Trophoblast cell (in vitro differentiated cells and primary cell): ENCODE data around the gene TNKS1BP1.
A peak's percentile ranks its signal among the peaks of the same experiment; 100 is the strongest.
"Not testable (repeated sequence)": the region's sequence is repeated elsewhere in the genome, so short reads cannot be mapped to it uniquely, and the experiment has no call there.

Experiments used
- DNase-seq, 2 donors: peaks; one replicate each; pipeline ENCODE4 v3.0.0-alpha.2; 2016
- H2AFZ ChIP-seq: 2 replicates; pipeline ENCODE4 v1.6.1; 2013; ENCODE audit warnings: low read length, moderate library complexity, mild to moderate bottlenecking; ENCODE audit not compliant: insufficient read depth, poor library complexity
- H2AK5ac ChIP-seq: 2 replicates; pipeline ENCODE4 v1.6.1; 2013; ENCODE audit warnings: mild to moderate bottlenecking, low read length
- H2BK120ac ChIP-seq: 2 replicates; pipeline ENCODE4 v1.6.1; 2013; ENCODE audit warnings: low read length, mild to moderate bottlenecking, moderate library complexity; ENCODE audit not compliant: insufficient read depth, poor library complexity
- H2BK12ac ChIP-seq: 2 replicates; pipeline ENCODE4 v1.6.1; 2013; ENCODE audit warnings: mild to moderate bottlenecking, low read length, moderate library complexity
- H2BK5ac ChIP-seq: 2 replicates; pipeline ENCODE4 v1.6.1; 2013; ENCODE audit warnings: low read length, low read depth, moderate library complexity, mild to moderate bottlenecking; ENCODE audit not compliant: poor library complexity
- H3K14ac ChIP-seq: 2 replicates; pipeline ENCODE4 v1.6.1; 2013; ENCODE audit warnings: mild to moderate bottlenecking, low read length
- H3K18ac ChIP-seq: 2 replicates; pipeline ENCODE4 v1.6.1; 2013; ENCODE audit warnings: mild to moderate bottlenecking, low read length
- H3K23ac ChIP-seq: 2 replicates; pipeline ENCODE4 v1.6.1; 2013; ENCODE audit warnings: low read length
- H3K27ac ChIP-seq: 2 replicates; pipeline ENCODE4 v1.5.1; 2013; ENCODE audit warnings: low read depth, mild to moderate bottlenecking, inconsistent platforms, low read length, moderate library complexity
- H3K27me3 ChIP-seq: 2 replicates; pipeline ENCODE4 v1.6.1; 2013; ENCODE audit warnings: inconsistent platforms, mild to moderate bottlenecking, low read length, moderate library complexity; ENCODE audit not compliant: insufficient read depth
- H3K36me3 ChIP-seq, 2 experiments: 1 replicate in 1 of 2; 2 replicates in 1 of 2; pipeline ENCODE4 v1.6.1; 2013; ENCODE audit warnings: low read length in 2 of 2, mild to moderate bottlenecking in 2 of 2, moderate library complexity in 1 of 2; ENCODE audit not compliant: insufficient read depth in 2 of 2, control insufficient read depth in 1 of 2
- H3K4ac ChIP-seq: 2 replicates; pipeline ENCODE4 v1.6.1; 2013; ENCODE audit warnings: low read depth, mild to moderate bottlenecking, low read length, moderate library complexity
- H3K4me1 ChIP-seq, 2 experiments: 1 replicate in 1 of 2; 2 replicates in 1 of 2; pipeline ENCODE4 v1.6.1; 2013; ENCODE audit warnings: low read length in 2 of 2, mild to moderate bottlenecking in 2 of 2, moderate library complexity in 1 of 2; ENCODE audit not compliant: insufficient read depth in 2 of 2, control insufficient read depth in 1 of 2
- H3K4me2 ChIP-seq: 2 replicates; pipeline ENCODE4 v1.6.1; 2013; ENCODE audit warnings: inconsistent platforms, mild to moderate bottlenecking, low read length, moderate library complexity
- H3K4me3 ChIP-seq: 2 replicates; pipeline ENCODE4 v1.5.1; 2013; ENCODE audit warnings: mild to moderate bottlenecking, low read depth, low read length, inconsistent platforms
- H3K79me1 ChIP-seq: one replicate; pipeline ENCODE4 v1.6.1; 2013; ENCODE audit warnings: low read length
- H3K79me2 ChIP-seq: 2 replicates; pipeline ENCODE4 v1.6.1; 2013; ENCODE audit warnings: low read length, mild to moderate bottlenecking; ENCODE audit not compliant: control insufficient read depth, insufficient read depth, poor library complexity
- H3K9ac ChIP-seq: 2 replicates; pipeline ENCODE4 v1.6.1; 2013; ENCODE audit warnings: mild to moderate bottlenecking, low read length
- H3K9me3 ChIP-seq: 2 replicates; pipeline ENCODE4 v1.6.1; 2013; ENCODE audit warnings: low read depth, mild to moderate bottlenecking, control low read depth, inconsistent platforms, low read length; ENCODE audit not compliant: insufficient read depth
- H4K12ac ChIP-seq: 2 replicates; pipeline ENCODE4 v1.6.1; 2013; ENCODE audit warnings: low read depth, mild to moderate bottlenecking, low read length, moderate library complexity
- H4K8ac ChIP-seq: 2 replicates; pipeline ENCODE4 v1.6.1; 2013; ENCODE audit warnings: low read depth, mild to moderate bottlenecking, low read length, moderate library complexity
- H4K91ac ChIP-seq: one replicate; pipeline ENCODE4 v1.6.1; 2013; ENCODE audit warnings: low read depth, mild to moderate bottlenecking, low read length, moderate library complexity
- WGBS: extraction: QIAGEN DNeasy Blood & Tissue Kit; methylation state at CpG from one replicate; pipeline ENCODE4 v1.1.7; 2013; ENCODE audit warnings: missing lambda C conversion rate; ENCODE audit not compliant: insufficient read length, insufficient coverage; ENCODE audit errors: extremely low coverage; 5-methylcytosine and 5-hydroxymethylcytosine counted together

Gene TNKS1BP1

DNA sequence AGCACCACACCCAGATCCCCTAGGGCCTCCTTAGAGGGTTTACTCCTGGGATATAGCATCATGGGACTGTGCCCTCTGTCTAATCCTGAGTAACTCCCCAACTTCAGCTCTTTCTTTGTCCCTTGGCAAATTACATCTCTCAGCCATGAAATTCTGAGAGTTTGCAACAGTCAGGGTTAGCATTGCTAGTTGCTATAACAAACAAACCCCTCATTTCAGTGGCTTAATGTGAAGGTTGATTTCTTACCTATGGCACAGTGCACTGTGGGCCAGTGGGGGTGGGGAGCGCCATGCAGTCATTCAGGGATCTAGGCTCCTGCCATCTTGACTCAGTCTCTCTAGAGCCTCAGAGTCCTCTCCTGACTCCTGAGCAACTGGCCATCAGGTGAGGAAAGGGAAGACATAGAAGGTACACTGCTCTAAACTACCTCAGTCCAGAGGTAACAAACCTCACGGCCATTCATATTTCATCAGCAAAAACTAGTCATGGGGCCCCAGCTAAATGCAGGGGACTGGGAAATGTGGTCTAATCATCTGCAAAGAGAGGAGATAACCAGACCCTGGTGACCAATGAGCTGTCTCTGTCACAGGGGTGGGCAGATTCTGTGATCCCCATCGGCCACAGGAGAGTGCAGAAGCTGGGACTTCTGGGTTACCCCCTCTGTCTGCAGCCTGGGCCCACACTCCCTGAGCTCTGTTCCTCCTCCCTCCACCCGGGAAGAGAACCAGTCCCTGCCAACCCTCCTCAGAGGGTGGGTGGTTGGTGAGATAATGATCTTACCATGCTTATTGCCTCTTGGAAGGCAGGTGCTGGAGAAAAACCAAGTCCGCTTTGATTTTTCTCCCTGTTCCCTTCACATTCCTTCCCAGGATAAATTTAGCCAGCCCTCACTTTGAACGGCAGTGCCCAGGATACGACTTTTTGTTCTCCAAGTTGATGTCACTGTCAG is 38.7 kb upstream of the TNKS1BP1 start:
- Histone ChIP-seq H2BK5ac (no peak overlapping the region), H3K9me3 (no peaks in the 10 kb centered on the region), H3K23ac (no peak overlapping the region), H3K36me3 (no peaks in the 10 kb centered on the region), H2BK120ac (no peak overlapping the region), H3K79me2 (no peaks in the 10 kb centered on the region), H3K27me3 (no peaks in the 10 kb centered on the region), H3K14ac (no peak overlapping the region), H3K4me2 (no peak overlapping the region), H2AFZ (no peak overlapping the region), H4K8ac (no peak overlapping the region), H2AK5ac (no peak overlapping the region), H3K79me1 (no peaks in the 10 kb centered on the region), H2BK12ac (no peak overlapping the region), H4K12ac (no peak overlapping the region), H3K4me1 (no peaks in the 10 kb centered on the region), H3K27ac (no peak overlapping the region), H4K91ac (no peak overlapping the region), H3K18ac (no peak overlapping the region), H3K9ac (no peak overlapping the region), H3K4ac (no peak overlapping the region), H3K4me3 (no peak overlapping the region)
- no peak for DNase-seq
- no CpG with 5 or more reads among the region's 7 CpGs for WGBS

DNA sequence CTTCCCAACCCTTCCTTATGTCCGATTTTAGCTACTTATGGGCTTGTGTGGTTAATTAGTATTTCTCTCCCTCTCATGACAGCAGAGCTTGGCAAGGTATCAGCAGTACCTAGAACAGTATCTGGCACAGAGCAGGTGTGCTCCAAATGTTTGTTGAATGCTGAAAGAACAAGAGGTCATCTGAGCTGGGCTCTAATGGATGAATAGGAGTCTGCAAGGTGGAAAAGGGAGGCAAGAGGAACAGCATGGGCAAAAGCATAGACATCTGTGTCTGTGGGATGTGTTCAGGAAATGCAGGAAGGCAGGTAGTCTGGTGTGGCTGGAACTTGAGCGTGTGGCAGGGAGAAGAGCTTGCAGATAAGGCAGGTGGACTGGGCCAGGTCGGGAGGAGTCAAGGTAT is 37.2 kb upstream of the TNKS1BP1 start:
- H3K9ac ChIP-seq = no peak overlapping the region
- H4K12ac ChIP-seq = no peak overlapping the region
- no peak overlapping the region for H3K4me3 ChIP-seq
- no peaks in the 10 kb centered on the region for H3K79me2 ChIP-seq
- no peak overlapping the region for H2AFZ ChIP-seq
- H2BK5ac ChIP-seq = no peak overlapping the region
- no peak overlapping the region for H2BK120ac ChIP-seq
- no peaks in the 10 kb centered on the region for H3K36me3 ChIP-seq
- no peaks in the 10 kb centered on the region for H3K4me1 ChIP-seq
- no peaks in the 10 kb centered on the region for H3K9me3 ChIP-seq
- no CpG with 5 or more reads among the region's 3 CpGs for WGBS
- no peak overlapping the region for H4K8ac ChIP-seq
- H3K79me1 ChIP-seq = no peaks in the 10 kb centered on the region
- H3K23ac ChIP-seq = peak overlapping the region; percentile 21
- H4K91ac ChIP-seq = no peak overlapping the region
- no peak overlapping the region for H2AK5ac ChIP-seq
- H2BK12ac ChIP-seq = no peak overlapping the region
- H3K27me3 ChIP-seq = no peaks in the 10 kb centered on the region
- H3K18ac ChIP-seq = no peak overlapping the region
- no peak for DNase-seq
- no peak overlapping the region for H3K4ac ChIP-seq
- no peak overlapping the region for H3K27ac ChIP-seq
- H3K14ac ChIP-seq = no peak overlapping the region
- no peak overlapping the region for H3K4me2 ChIP-seq

DNA sequence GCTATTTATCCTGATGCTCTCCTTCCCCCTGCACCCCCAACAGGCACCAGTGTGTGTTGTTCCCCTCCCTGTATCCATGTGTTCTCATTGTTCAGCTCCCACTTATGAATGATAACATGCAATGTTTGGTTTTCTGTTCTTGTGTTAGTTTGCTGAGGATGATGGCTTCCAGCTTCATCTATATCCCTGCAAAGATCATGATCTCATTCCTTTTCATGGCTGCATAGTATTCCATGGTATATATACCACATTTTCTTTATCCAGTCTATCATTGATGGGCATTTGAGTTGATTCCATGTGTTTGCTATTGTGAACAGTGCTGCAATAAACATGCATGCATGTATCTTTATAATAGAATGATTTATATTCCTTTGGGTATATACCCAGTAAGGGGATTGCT is 36.7 kb upstream of the TNKS1BP1 start:
- not testable (repeated sequence) for H3K79me1 ChIP-seq, H3K18ac ChIP-seq, DNase-seq, H3K4ac ChIP-seq, H3K36me3 ChIP-seq, H3K23ac ChIP-seq, H2AK5ac ChIP-seq, H2BK120ac ChIP-seq, H3K79me2 ChIP-seq, H2BK12ac ChIP-seq, H3K4me3 ChIP-seq, H4K91ac ChIP-seq, H3K4me2 ChIP-seq, H3K9ac ChIP-seq, H2AFZ ChIP-seq, H4K8ac ChIP-seq, H3K27me3 ChIP-seq, H2BK5ac ChIP-seq, H3K27ac ChIP-seq, H3K14ac ChIP-seq, H3K9me3 ChIP-seq, H3K4me1 ChIP-seq, H4K12ac ChIP-seq

DNA sequence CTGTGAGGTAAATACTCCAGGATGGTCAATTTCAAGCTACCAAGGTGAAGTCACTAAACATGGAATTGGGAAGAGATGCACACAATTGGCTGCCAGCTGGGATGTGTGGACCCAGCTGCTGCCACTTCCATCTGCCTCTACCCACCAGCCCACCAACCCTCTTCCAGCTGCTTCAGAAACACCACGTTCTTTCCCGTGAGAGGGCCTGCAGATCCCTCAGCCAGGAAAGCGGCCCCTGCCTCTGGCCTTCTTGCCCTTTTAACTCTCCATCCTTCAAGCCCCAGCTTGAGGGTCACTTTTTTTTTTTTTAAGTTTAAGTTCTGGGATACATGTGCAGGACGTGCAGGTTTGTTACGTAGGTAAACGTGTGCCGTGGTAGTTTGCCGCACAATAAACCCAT is 36.2 kb upstream of the TNKS1BP1 start:
- Histone ChIP-seq H4K91ac (no peak overlapping the region), H4K12ac (no peak overlapping the region)
- WGBS = no CpG with 5 or more reads among the region's 8 CpGs

More for the DNA sequence above, 36.2 kb upstream of the TNKS1BP1 start:
- Histone ChIP-seq H2BK5ac (no peak overlapping the region), H2BK120ac (no peak overlapping the region), H3K27me3 (no peaks in the 10 kb centered on the region), H3K4me1 (no peaks in the 10 kb centered on the region), H3K9me3 (no peaks in the 10 kb centered on the region), H3K79me2 (no peaks in the 10 kb centered on the region), H3K23ac (no peak overlapping the region), H3K79me1 (no peaks in the 10 kb centered on the region), H2BK12ac (no peak overlapping the region), H3K14ac (no peak overlapping the region), H3K9ac (no peak overlapping the region), H3K4ac (no peak overlapping the region), H3K36me3 (no peaks in the 10 kb centered on the region), H3K27ac (no peak overlapping the region), H2AFZ (no peak overlapping the region), H2AK5ac (no peak overlapping the region), H3K18ac (no peak overlapping the region), H4K8ac (no peak overlapping the region), H3K4me3 (no peak overlapping the region), H3K4me2 (no peak overlapping the region)
- DNase-seq = no peak
